Posterior cingulate gyrus (tissue), 11 donors: ENCODE results near the gene MAS1.
"Not testable (repeated sequence)": the region's sequence is repeated elsewhere in the genome, so short reads cannot be mapped to it uniquely, and the experiment has no call there.

Source experiments
- DNase-seq, 10 donors: peaks; one replicate each; pipeline versions ENCODE4 v3.0.0 to v3.0.0-alpha.2; 2020 to 2021; ENCODE audit warnings: mixed read lengths in 3 of 10
- intact Hi-C: fragments of 100-400 bp; cut with DNase I; formaldehyde crosslinking; loops from one replicate; pipeline ENCODE4 v1.15.1; 2023

The MAS1 gene

GRCh38 chr6:159890792-159891191, at the start of gene MAS1:
TSS of gene MAS1 (plus strand) at chr6:159890988. CDS start at chr6:159906956, 15,968 bp downstream.
- DNase-seq = peak in 1 of 10 donors; percentile 65
- intact Hi-C loops = no loop called here

- intact Hi-C loops = no loop called here
- DNase-seq = no peak
Measured at GRCh38 chr6:159842035-159842434, 48.8 kb upstream of the MAS1 start.

- intact Hi-C loops = no loop called here
- no peak for DNase-seq
Measured at GRCh38 chr6:159844737-159845645, 45.8 kb upstream of the MAS1 start.

- DNase-seq, intact Hi-C loops: not testable (repeated sequence)
Measured at GRCh38 chr6:159848552-159848951, 42.2 kb upstream of the MAS1 start.

- DNase-seq, intact Hi-C loops: not testable (repeated sequence)
Measured at GRCh38 chr6:159849851-159850250, 40.9 kb upstream of the MAS1 start.

GRCh38 chr6:159852877-159853276, 37.9 kb upstream of the MAS1 start:
- intact Hi-C loops = no loop called here

GRCh38 chr6:159853754-159854153, 37.0 kb upstream of the MAS1 start:
- intact Hi-C loops = no loop called here
- DNase-seq = no peak

More at GRCh38 chr6:159852877-159853276, 37.9 kb upstream of the MAS1 start:
- peak in 1 of 10 donors; percentile 31 for DNase-seq

- intact Hi-C loops = no loop called here
- DNase-seq = no peak
Measured at GRCh38 chr6:159854959-159855358, 35.8 kb upstream of the MAS1 start.

- DNase-seq = no peak
- intact Hi-C loops = no loop called here
Measured at GRCh38 chr6:159858259-159858658, 32.5 kb upstream of the MAS1 start.

GRCh38 chr6:159860482-159860881, 30.3 kb upstream of the MAS1 start:
- intact Hi-C loops = loop anchor here (10.0 kb wide), 1 partner anchor 224 kb away; no protein-coding TSS in a partner anchor
- DNase-seq = no peak

GRCh38 chr6:159862103-159862502, 28.7 kb upstream of the MAS1 start:
- intact Hi-C loops = loop anchor here (2.0 to 10.0 kb wide), 2 partner anchors 79 to 223 kb away; no protein-coding TSS in a partner anchor
- DNase-seq = no peak

- intact Hi-C loops = loop anchor here (1.0 to 10.0 kb wide), 3 partner anchors 77 to 593 kb away; no protein-coding TSS in a partner anchor
- DNase-seq = not testable (repeated sequence)
Measured at GRCh38 chr6:159863341-159863740, 27.4 kb upstream of the MAS1 start.

- no peak for DNase-seq
- intact Hi-C loops = loop anchor here (10.0 kb wide), 1 partner anchor 219 kb away; no protein-coding TSS in a partner anchor
Measured at GRCh38 chr6:159865226-159865920, 25.4 kb upstream of the MAS1 start.

GRCh38 chr6:159866286-159867247, 24.2 kb upstream of the MAS1 start:
- intact Hi-C loops = loop anchor here (10.0 kb wide), 1 partner anchor 218 kb away; no protein-coding TSS in a partner anchor

GRCh38 chr6:159871241-159871640, 19.5 kb upstream of the MAS1 start:
- intact Hi-C loops = no loop called here
- DNase-seq = no peak

More at GRCh38 chr6:159866286-159867247, 24.2 kb upstream of the MAS1 start:
- no peak for DNase-seq

- intact Hi-C loops = no loop called here
- no peak for DNase-seq
Measured at GRCh38 chr6:159871906-159872305, 18.9 kb upstream of the MAS1 start.

- peak; percentile 27 to 96 (median 76) for DNase-seq
- intact Hi-C loops = no loop called here
Measured at GRCh38 chr6:159874435-159874834, 16.4 kb upstream of the MAS1 start.

- no peak for DNase-seq
- intact Hi-C loops = no loop called here
Measured at GRCh38 chr6:159875194-159875593, 15.6 kb upstream of the MAS1 start.

- intact Hi-C loops = no loop called here
- no peak for DNase-seq
Measured at GRCh38 chr6:159876242-159876641, 14.5 kb upstream of the MAS1 start.

GRCh38 chr6:159877256-159877808, 13.5 kb upstream of the MAS1 start:
- no peak for DNase-seq
- intact Hi-C loops = no loop called here
